HepG2 (cell line): ENCODE data around the gene ARPC3. TPM values are rescaled to one million over a fixed set of nuclear protein-coding genes. Genes with fewer than 3 reads are reported as not detected.

Source experiments
- EZH2 ChIP-seq: conservative IDR thresholded peaks from 2 replicates; pipeline ENCODE4 v1.6.1; 2012; ENCODE audit warnings: mild to moderate bottlenecking, low read depth, low read length, moderate library complexity
- GATA4 ChIP-seq: sonication (generic); IDR thresholded peaks from 2 replicates; pipeline ENCODE4 v1.6.1; 2016; ENCODE audit warnings: antibody characterized with exemption, low read depth, borderline replicate concordance
- IKZF4 ChIP-seq: sonication (generic); formaldehyde crosslinking; IDR thresholded peaks from 2 replicates; pipeline ENCODE4 v1.5.1; 2020; ENCODE audit warnings: borderline replicate concordance, mild to moderate bottlenecking, low read depth, missing genetic modification reagents; ENCODE audit errors: not compliant biosample characterization
- KDM2A ChIP-seq: sonication (generic); formaldehyde crosslinking; IDR thresholded peaks from 2 replicates; pipeline ENCODE4 v1.4.0; 2020; ENCODE audit warnings: low read depth, missing genetic modification reagents, borderline replicate concordance
- MIER2 ChIP-seq: IDR thresholded peaks from 2 replicates; pipeline ENCODE4 v1.6.1; 2016; ENCODE audit warnings: missing biosample characterization, missing genetic modification reagents
- NRL ChIP-seq: sonication (generic); formaldehyde crosslinking; IDR thresholded peaks from 2 replicates; pipeline ENCODE4 v1.5.0; 2020; ENCODE audit warnings: missing genetic modification reagents, mild to moderate bottlenecking, moderate library complexity, borderline replicate concordance
- RBM39 ChIP-seq: fragments of 200-400 bp; formaldehyde crosslinking; IDR thresholded peaks from one replicate; pipeline ENCODE4 v1.6.1; 2018; ENCODE audit warnings: antibody characterized with exemption, mild to moderate bottlenecking, low read depth, low read length; ENCODE audit not compliant: poor library complexity, severe bottlenecking
- RORA ChIP-seq: sonication (generic); formaldehyde crosslinking; IDR thresholded peaks from 2 replicates; pipeline ENCODE4 v1.5.0; 2020; ENCODE audit warnings: mild to moderate bottlenecking, missing genetic modification reagents, moderate library complexity
- SP140L ChIP-seq: sonication (generic); formaldehyde crosslinking; IDR thresholded peaks from 2 replicates; pipeline ENCODE4 v1.4.0; 2020; ENCODE audit warnings: missing genetic modification reagents, borderline replicate concordance
- ZNF44 ChIP-seq: sonication (generic); formaldehyde crosslinking; IDR thresholded peaks from 2 replicates; pipeline ENCODE4 v1.5.1; 2020; ENCODE audit warnings: mild to moderate bottlenecking, missing genetic modification reagents
- ZNF547 ChIP-seq: sonication (generic); formaldehyde crosslinking; IDR thresholded peaks from 2 replicates; pipeline ENCODE4 v1.5.1; 2020; ENCODE audit warnings: mild to moderate bottlenecking, missing genetic modification reagents
- polyA plus RNA-seq, 8 experiments: library from polyadenylated mRNA; depleted of rRNA in 3 of 8; stranded (reverse) in 7 of 8; unstranded in 1 of 8; fragments of >200 nt; fragmentation: Illumina TruSeq in 4 of 8; extraction: Trizol in 4 of 8; gene quantifications; 2 replicates each; pipeline versions ENCODE4 v1.2.1 to v1.2.3, GENCODE V29; 2011 to 2016; ENCODE audit warnings: low read depth in 4 of 8, missing spikeins in 1 of 8, mixed read lengths in 1 of 8; ENCODE audit not compliant: insufficient read depth in 1 of 8
- total RNA-seq, 5 experiments: library from RNA; depleted of rRNA; stranded (reverse); fragments of >200 nt; fragmentation: Illumina TruSeq; extraction: Trizol; gene quantifications; 2 replicates each; pipeline ENCODE4 v1.2.3, GENCODE V29; 2016; ENCODE audit warnings: low read depth in 1 of 5
- TF ChIP-seq, protein P1 (sequence below): sonication (generic); formaldehyde crosslinking; IDR thresholded peaks from 2 replicates; pipeline ENCODE4 v1.4.0; 2020; ENCODE audit warnings: missing genetic modification reagents, borderline replicate concordance
- TF ChIP-seq, protein P2 (sequence below): sonication (generic); formaldehyde crosslinking; IDR thresholded peaks from 2 replicates; pipeline ENCODE4 v1.4.0; 2020; ENCODE audit warnings: missing genetic modification reagents
- TF ChIP-seq, protein P3 (sequence below): sonication (generic); formaldehyde crosslinking; IDR thresholded peaks from 2 replicates; pipeline ENCODE4 v1.5.0; 2020; ENCODE audit warnings: missing genetic modification reagents
- TF ChIP-seq, protein P4 (sequence below): sonication (generic); formaldehyde crosslinking; IDR thresholded peaks from 2 replicates; pipeline ENCODE4 v1.4.0; 2020; ENCODE audit warnings: missing genetic modification reagents, mild to moderate bottlenecking, borderline replicate concordance
- TF ChIP-seq, protein P5 (sequence below): sonication (generic); formaldehyde crosslinking; IDR thresholded peaks from 2 replicates; pipeline ENCODE4 v1.8.1; 2022; ENCODE audit warnings: mild to moderate bottlenecking, missing genetic modification reagents

Gene ARPC3
- total and polyA plus RNA-seq, 2 of the 13 experiments (the other 11 are each of a cell fraction or from before 2014, with no cell fraction given): 32.7 to 234 TPM

DNA sequence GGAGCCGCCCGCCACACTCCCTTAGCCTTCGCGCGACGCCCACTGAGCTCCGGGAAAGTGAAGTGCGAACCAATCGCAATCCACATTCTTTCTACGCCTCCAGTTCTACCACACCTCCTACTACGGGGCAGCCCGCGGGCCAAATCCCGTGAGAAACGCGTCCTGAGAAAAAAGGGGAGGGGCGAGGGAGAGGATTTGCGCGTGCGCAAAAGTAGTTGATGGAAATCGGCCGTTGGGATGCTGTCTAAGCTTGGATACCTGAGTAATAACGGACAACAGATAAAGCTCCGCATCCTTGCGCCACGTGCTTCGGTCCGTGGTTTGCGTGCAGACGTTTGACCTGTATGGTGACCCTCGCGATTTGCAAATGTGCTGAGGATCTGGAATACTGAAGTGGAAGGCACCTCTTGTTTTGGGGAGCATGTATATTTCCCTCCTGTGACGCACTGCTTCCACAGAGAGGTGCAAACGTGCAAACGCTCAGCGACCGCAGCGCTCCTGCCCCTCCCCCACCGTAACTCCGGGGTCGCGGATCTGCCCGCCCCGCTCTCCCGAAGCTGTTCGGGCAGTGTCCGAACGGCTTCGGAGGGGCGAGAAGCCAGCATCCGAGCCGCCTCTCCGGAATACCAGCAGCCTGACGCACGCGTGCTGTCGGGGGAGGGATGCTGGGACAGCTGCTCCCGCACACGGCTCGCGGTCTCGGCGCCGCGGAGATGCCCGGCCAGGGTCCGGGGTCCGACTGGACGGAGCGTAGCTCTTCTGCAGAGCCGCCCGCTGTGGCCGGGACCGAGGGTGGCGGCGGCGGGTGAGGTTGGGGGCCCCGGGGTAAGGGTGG, 18.3 kb upstream of the ARPC3 start, which contains the start of the genes FAM216A and GPN3 (continued):
- peak; percentile 21 for TF ChIP-seq IKZF4 (CRISPR knock-in tag)
- TF ChIP-seq SP140L (CRISPR knock-in tag): no peak; the same call in 1 of the 2 replicates
- 0 out of 2 replicates have a peak, but pooled peaks have one; percentile 62 for TF ChIP-seq GATA4
- peak; percentile 5; the same call in 1 of the 2 replicates for TF ChIP-seq MIER2 (CRISPR knock-in tag)
- TF ChIP-seq, protein P1, sequence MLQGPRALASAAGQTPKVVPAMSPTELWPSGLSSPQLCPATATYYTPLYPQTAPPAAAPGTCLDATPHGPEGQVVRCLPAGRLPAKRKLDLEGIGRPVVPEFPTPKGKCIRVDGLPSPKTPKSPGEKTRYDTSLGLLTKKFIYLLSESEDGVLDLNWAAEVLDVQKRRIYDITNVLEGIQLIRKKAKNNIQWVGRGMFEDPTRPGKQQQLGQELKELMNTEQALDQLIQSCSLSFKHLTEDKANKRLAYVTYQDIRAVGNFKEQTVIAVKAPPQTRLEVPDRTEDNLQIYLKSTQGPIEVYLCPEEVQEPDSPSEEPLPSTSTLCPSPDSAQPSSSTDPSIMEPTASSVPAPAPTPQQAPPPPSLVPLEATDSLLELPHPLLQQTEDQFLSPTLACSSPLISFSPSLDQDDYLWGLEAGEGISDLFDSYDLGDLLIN: no peak
- TF ChIP-seq ZNF44 (CRISPR knock-in tag): peak; percentile 67; the same call in 1 of the 2 replicates
- TF ChIP-seq, protein P2, sequence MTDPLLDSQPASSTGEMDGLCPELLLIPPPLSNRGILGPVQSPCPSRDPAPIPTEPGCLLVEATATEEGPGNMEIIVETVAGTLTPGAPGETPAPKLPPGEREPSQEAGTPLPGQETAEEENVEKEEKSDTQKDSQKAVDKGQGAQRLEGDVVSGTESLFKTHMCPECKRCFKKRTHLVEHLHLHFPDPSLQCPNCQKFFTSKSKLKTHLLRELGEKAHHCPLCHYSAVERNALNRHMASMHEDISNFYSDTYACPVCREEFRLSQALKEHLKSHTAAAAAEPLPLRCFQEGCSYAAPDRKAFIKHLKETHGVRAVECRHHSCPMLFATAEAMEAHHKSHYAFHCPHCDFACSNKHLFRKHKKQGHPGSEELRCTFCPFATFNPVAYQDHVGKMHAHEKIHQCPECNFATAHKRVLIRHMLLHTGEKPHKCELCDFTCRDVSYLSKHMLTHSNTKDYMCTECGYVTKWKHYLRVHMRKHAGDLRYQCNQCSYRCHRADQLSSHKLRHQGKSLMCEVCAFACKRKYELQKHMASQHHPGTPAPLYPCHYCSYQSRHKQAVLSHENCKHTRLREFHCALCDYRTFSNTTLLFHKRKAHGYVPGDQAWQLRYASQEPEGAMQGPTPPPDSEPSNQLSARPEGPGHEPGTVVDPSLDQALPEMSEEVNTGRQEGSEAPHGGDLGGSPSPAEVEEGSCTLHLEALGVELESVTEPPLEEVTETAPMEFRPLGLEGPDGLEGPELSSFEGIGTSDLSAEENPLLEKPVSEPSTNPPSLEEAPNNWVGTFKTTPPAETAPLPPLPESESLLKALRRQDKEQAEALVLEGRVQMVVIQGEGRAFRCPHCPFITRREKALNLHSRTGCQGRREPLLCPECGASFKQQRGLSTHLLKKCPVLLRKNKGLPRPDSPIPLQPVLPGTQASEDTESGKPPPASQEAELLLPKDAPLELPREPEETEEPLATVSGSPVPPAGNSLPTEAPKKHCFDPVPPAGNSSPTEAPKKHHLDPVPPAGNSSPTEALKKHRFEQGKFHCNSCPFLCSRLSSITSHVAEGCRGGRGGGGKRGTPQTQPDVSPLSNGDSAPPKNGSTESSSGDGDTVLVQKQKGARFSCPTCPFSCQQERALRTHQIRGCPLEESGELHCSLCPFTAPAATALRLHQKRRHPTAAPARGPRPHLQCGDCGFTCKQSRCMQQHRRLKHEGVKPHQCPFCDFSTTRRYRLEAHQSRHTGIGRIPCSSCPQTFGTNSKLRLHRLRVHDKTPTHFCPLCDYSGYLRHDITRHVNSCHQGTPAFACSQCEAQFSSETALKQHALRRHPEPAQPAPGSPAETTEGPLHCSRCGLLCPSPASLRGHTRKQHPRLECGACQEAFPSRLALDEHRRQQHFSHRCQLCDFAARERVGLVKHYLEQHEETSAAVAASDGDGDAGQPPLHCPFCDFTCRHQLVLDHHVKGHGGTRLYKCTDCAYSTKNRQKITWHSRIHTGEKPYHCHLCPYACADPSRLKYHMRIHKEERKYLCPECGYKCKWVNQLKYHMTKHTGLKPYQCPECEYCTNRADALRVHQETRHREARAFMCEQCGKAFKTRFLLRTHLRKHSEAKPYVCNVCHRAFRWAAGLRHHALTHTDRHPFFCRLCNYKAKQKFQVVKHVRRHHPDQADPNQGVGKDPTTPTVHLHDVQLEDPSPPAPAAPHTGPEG: no peak; the same call in 1 of the 2 replicates
- TF ChIP-seq, protein P3, sequence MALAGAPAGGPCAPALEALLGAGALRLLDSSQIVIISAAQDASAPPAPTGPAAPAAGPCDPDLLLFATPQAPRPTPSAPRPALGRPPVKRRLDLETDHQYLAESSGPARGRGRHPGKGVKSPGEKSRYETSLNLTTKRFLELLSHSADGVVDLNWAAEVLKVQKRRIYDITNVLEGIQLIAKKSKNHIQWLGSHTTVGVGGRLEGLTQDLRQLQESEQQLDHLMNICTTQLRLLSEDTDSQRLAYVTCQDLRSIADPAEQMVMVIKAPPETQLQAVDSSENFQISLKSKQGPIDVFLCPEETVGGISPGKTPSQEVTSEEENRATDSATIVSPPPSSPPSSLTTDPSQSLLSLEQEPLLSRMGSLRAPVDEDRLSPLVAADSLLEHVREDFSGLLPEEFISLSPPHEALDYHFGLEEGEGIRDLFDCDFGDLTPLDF: 0 out of 2 replicates have a peak, but pooled peaks have one; percentile 10
- TF ChIP-seq RORA (CRISPR knock-in tag): no peak
- TF ChIP-seq, protein P4, sequence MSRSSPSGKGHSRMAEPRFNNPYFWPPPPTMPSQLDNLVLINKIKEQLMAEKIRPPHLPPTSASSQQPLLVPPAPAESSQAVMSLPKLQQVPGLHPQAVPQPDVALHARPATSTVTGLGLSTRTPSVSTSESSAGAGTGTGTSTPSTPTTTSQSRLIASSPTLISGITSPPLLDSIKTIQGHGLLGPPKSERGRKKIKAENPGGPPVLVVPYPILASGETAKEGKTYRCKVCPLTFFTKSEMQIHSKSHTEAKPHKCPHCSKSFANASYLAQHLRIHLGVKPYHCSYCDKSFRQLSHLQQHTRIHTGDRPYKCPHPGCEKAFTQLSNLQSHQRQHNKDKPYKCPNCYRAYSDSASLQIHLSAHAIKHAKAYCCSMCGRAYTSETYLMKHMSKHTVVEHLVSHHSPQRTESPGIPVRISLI (CRISPR knock-in tag): no peak; the same call in 1 of the 2 replicates
- TF ChIP-seq KDM2A: peak; percentile 82; the same call in 1 of the 2 replicates
- no peak for TF ChIP-seq EZH2
- peak; percentile 31 for TF ChIP-seq ZNF547 (CRISPR knock-in tag)
- TF ChIP-seq, protein P5, sequence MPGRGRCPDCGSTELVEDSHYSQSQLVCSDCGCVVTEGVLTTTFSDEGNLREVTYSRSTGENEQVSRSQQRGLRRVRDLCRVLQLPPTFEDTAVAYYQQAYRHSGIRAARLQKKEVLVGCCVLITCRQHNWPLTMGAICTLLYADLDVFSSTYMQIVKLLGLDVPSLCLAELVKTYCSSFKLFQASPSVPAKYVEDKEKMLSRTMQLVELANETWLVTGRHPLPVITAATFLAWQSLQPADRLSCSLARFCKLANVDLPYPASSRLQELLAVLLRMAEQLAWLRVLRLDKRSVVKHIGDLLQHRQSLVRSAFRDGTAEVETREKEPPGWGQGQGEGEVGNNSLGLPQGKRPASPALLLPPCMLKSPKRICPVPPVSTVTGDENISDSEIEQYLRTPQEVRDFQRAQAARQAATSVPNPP (CRISPR knock-in tag): peak; percentile 65; the same call in 1 of the 2 replicates
- TF ChIP-seq RBM39: no peak
- TF ChIP-seq NRL (CRISPR knock-in tag): no peak; the same call in 1 of the 2 replicates
